Astrocyte (in vitro differentiated cells and primary cell): ENCODE results near the gene LMCD1.

ENCODE experiments used
- EZH2 ChIP-seq: IDR thresholded peaks from 2 replicates; pipeline ENCODE4 v1.6.1; 2012; ENCODE audit warnings: mild to moderate bottlenecking, low read length, inconsistent platforms; ENCODE audit not compliant: insufficient read depth
- TF ChIP-seq, protein P1 (sequence below): IDR thresholded peaks from 2 replicates; pipeline ENCODE4 v1.5.1; 2011; ENCODE audit warnings: low read depth, mild to moderate bottlenecking, inconsistent platforms, low read length, moderate library complexity; ENCODE audit not compliant: insufficient read depth

DNA sequence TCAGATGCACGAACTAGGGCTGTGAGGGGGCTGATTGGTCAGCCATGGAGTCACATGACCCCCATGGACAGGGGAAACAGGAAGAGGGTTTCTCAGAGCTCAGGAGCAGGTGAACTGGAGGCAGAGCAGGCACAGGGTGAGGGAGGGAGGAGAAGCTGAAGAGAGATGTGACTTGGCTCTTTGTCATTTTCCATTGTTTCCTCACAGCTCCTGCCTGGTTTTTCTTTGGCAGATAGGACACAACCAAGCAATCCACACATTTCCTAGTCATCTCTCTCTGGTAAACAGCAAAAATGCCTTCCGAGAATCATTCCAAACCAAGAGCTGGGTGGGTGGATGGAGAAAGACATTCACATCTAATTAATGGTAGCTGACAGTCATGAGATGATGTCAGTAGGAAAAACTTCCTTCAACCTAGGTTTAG is 43.4 kb upstream of the LMCD1 start:
- TF ChIP-seq EZH2: no peak
- TF ChIP-seq, protein P1, sequence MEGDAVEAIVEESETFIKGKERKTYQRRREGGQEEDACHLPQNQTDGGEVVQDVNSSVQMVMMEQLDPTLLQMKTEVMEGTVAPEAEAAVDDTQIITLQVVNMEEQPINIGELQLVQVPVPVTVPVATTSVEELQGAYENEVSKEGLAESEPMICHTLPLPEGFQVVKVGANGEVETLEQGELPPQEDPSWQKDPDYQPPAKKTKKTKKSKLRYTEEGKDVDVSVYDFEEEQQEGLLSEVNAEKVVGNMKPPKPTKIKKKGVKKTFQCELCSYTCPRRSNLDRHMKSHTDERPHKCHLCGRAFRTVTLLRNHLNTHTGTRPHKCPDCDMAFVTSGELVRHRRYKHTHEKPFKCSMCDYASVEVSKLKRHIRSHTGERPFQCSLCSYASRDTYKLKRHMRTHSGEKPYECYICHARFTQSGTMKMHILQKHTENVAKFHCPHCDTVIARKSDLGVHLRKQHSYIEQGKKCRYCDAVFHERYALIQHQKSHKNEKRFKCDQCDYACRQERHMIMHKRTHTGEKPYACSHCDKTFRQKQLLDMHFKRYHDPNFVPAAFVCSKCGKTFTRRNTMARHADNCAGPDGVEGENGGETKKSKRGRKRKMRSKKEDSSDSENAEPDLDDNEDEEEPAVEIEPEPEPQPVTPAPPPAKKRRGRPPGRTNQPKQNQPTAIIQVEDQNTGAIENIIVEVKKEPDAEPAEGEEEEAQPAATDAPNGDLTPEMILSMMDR: no peak
